IPS-11a (cell line): ENCODE measurements around the gene ZNF343.

Experiments
- H3K4me3 ChIP-seq: one replicate; pipeline ENCODE4 v1.5.1; 2013; ENCODE audit warnings: low read depth, low read length, control low read depth

The ZNF343 gene

DNA sequence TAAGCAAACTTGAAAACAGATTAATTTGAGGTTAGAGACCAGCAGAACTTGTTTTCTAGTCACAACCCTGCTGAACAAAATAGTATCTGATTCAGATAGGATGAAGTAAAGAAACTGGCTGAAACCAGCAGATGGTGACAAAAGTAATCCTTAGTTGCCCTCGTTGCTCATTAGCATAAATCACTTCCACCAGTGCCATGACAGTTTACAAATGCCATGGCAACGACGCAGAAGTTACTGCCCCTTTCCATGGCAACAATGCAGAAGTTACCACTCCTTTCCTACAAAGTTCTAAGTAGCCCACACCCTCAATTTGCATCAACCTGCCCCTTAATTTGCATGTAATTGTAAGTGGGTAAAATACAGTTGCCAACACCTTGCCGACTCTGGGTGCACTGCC, 61.9 kb downstream of the ZNF343 start:
- no peak overlapping the region for H3K4me3 ChIP-seq
